GM12874 (cell line): Measurements from ENCODE around the gene NCKAP1.

Experiments used
- CTCF ChIP-seq: IDR thresholded peaks from 2 replicates; pipeline ENCODE4 v1.5.1; 2011; ENCODE audit warnings: low read depth, mild to moderate bottlenecking, control low read depth, low read length, moderate library complexity; ENCODE audit not compliant: insufficient read depth

Gene NCKAP1

DNA sequence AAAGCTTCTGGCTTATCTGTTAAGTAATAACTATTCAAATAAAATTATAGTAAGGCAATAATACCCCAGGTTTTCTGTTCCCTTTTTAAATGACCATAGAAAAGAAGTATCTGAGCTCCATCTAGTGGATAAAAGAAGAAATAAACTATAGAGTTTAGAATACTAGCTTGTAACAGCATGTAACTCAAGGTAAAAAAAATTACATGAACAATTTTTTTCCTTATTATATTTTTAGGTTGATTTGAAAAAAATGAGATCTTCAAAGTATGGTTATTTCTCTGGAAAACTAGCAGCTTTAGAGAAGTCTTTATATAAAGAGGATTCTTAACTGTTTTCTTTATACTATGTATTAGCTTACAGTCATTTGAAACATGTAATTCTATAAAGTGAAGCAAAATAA is 58.1 kb downstream of the NCKAP1 start:
- no peak for TF ChIP-seq CTCF

DNA sequence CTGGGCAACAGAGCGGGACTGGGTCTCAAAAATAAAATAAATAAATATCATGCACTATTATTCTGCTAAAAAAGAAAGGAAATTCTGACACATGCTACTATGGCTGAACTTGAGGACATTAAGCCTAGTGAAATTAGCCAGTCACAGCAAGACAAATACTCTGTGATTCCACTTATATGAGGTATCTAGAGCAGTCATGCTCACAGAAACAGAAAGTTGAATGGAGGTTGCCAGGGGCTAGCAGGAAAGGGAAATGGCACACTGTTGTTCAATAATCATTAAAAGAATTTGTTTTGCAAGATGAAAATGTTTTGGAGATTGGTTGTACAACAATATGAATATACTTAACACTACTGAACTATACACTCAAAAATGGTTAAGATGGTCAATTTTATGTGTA is 60.8 kb downstream of the NCKAP1 start:
- no peak for TF ChIP-seq CTCF

DNA sequence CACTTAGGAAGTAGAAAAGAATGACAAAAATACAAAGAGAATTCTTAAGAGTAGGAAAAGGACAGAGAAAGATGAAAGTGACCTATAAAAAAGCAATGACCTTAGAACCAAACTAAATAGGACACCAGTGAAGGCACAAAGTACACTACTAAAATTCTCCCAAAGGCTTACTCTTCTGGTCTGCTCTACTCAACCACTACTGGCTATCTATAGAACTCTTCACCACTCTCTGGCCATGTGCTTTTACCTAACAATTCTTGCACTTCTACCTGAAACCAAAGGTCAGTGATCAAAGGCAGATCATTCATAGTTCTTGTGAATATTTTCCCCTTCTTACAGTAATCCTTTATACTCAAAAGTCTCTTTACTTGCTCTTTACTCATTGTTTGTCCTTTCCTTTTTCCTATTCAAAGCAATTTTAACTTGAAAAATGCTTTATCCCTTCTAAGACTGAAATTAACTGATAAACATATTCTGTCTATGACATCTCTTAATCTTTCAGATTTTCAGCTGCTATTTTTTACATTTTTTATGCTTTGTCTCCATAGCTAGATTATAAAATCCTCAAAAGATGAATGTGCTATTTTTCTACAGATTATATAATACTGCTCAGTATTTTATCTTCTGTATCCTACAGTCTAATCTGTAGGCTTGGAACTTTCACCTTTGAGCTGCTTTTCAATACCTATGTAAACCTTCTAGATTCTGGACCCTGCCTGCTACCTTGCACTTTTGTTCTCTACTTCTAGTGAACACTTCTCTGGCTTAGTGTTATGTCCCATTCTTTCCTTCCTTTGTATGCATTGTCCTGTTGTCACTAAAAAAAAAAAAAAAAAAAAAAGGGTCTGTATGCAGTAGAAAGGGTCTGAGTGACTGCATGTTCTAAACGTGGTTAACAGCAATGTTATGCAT is 64.6 kb downstream of the NCKAP1 start:
- TF ChIP-seq CTCF, result no peak

DNA sequence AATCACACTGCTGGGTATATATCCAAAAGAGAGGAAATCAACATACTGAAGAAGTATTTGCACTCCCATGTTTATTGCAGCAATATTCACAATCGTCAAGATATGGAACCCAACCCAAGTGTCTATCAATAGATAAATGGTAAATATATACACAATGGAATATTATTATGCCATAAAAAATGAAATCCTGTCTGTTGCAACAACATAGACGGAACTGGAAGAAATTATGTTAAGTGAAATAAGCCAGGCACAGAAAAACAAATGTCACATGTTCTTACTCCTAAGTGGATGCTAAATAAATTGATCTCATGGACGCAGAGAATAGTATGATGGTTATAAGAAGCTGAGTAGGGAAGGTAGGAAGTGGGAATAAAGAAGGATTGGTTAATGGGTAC is 65.7 kb downstream of the NCKAP1 start:
- no peak for TF ChIP-seq CTCF

DNA sequence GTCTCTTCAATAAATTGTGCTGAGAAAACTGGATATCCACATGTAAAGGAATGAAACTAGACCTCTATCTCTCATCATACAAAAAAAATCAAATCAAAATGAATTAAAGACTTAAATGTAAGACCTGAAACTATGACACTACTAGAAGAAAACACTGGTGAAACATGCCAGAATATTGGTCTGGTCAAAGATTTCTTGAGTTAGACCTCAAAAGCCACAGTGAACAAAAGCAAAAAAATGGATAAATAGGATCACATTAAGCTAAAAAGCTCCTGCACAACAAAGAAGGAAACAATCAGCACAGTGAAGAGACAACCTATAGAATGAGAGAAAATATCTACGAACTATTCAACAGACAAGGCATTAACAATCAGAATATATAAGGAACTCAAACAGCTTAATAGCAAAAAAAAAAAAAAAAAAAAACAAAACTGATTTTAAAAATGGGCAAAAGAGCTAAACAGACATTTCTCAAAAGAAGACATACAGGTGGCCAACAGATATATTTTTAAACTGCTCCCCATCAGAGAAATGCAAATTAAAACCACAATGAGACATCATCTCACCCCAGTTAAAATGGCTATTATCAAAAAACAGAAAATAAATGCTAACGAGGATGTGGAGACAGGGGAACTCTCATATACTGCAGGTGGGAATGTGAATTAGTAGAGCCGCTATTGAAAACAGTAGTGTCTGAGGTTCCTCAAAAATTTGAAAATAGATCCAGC is 66.3 kb downstream of the NCKAP1 start:
- TF ChIP-seq CTCF, result no peak

GRCh38 chr2:182970486-182970885 is 67.8 kb downstream of the NCKAP1 start:
- TF ChIP-seq CTCF, result no peak

GRCh38 chr2:182968493-182968892 is 69.8 kb downstream of the NCKAP1 start:
- no peak for TF ChIP-seq CTCF
